Keratinocyte (primary cell): ENCODE results near the gene RBPJ. TPM values are rescaled to one million over a fixed set of nuclear protein-coding genes. Genes with fewer than 3 reads are reported as not detected.

Experiments used
- DNase-seq: peaks from one replicate; pipeline ENCODE4 v3.0.0-alpha.2; 2011; ENCODE audit warnings: low read depth, missing footprints, low spot score
- FAIRE-seq: peaks from 2 replicates; lab custom pipeline; 2011; peaks lifted over from hg19 to GRCh38; lab: Jason Lieb, UNC
- H2AFZ ChIP-seq: 2 replicates; pipeline ENCODE4 v1.6.0; 2012; ENCODE audit warnings: low read length, control low read depth, inconsistent platforms; ENCODE audit not compliant: control insufficient read depth
- H3K27ac ChIP-seq: 2 replicates; pipeline ENCODE4 v1.5.1; 2011; ENCODE audit warnings: low read length; ENCODE audit not compliant: control insufficient read depth, insufficient read depth
- H3K27me3 ChIP-seq: 3 replicates; pipeline ENCODE4 v1.6.0; 2011; ENCODE audit warnings: low read length; ENCODE audit not compliant: control insufficient read depth, insufficient read depth; ENCODE audit errors: extremely low read depth
- H3K36me3 ChIP-seq, 2 experiments: 2 replicates in 1 of 2; 3 replicates in 1 of 2; pipeline ENCODE4 v1.5.1; 2011; ENCODE audit warnings: low read length in 2 of 2, mild to moderate bottlenecking in 1 of 2; ENCODE audit not compliant: control insufficient read depth in 2 of 2, insufficient read depth in 2 of 2; ENCODE audit errors: extremely low read depth in 1 of 2
- H3K4me1 ChIP-seq: 3 replicates; pipeline ENCODE4 v1.5.1; 2011; ENCODE audit warnings: low read length; ENCODE audit not compliant: control insufficient read depth, insufficient read depth; ENCODE audit errors: extremely low read depth
- H3K4me2 ChIP-seq: 3 replicates; pipeline ENCODE4 v1.6.0; 2011; ENCODE audit warnings: low read depth, low read length; ENCODE audit not compliant: control insufficient read depth, insufficient read depth; ENCODE audit errors: extremely low read depth
- H3K4me3 ChIP-seq, 3 experiments: fragments of 200-600 bp in 1 of 3; sonication (generic) in 1 of 3; 2 replicates in 2 of 3; 3 replicates in 1 of 3; pipeline ENCODE4 v1.5.1; 2011 to 2016; ENCODE audit warnings: low read length in 3 of 3, mild to moderate bottlenecking in 3 of 3, control low read depth in 2 of 3, inconsistent platforms in 1 of 3, low read depth in 1 of 3, mixed read lengths in 1 of 3, mixed run types in 1 of 3, moderate library complexity in 1 of 3; ENCODE audit not compliant: control insufficient read depth in 2 of 3, insufficient read depth in 2 of 3; ENCODE audit errors: extremely low read depth in 1 of 3
- H3K79me2 ChIP-seq: 2 replicates; pipeline ENCODE4 v1.6.0; 2012; ENCODE audit warnings: low read length; ENCODE audit not compliant: control insufficient read depth, insufficient read depth
- H3K9ac ChIP-seq: 3 replicates; pipeline ENCODE4 v1.6.0; 2011; ENCODE audit warnings: low read length; ENCODE audit not compliant: control insufficient read depth, insufficient read depth; ENCODE audit errors: extremely low read depth
- H3K9me1 ChIP-seq: 3 replicates; pipeline ENCODE4 v1.6.0; 2011; ENCODE audit warnings: low read length; ENCODE audit not compliant: control insufficient read depth, insufficient read depth; ENCODE audit errors: extremely low read depth
- H3K9me3 ChIP-seq: 2 replicates; pipeline ENCODE4 v1.5.1; 2012; ENCODE audit warnings: low read depth, low read length; ENCODE audit not compliant: control insufficient read depth
- H4K20me1 ChIP-seq: 3 replicates; pipeline ENCODE4 v1.6.0; 2011; ENCODE audit warnings: low read length; ENCODE audit not compliant: control insufficient read depth, insufficient read depth; ENCODE audit errors: extremely low read depth
- EZH2 ChIP-seq: IDR thresholded peaks from one replicate; pipeline ENCODE4 v1.6.1; 2012; ENCODE audit warnings: inconsistent platforms, mild to moderate bottlenecking, low read length, moderate library complexity
- dilution Hi-C: fragments of 300-500 bp; cut with MboI; formaldehyde crosslinking; loops from one replicate; pipeline ENCODE4 v1.7.0; 2020; ENCODE audit warnings: low sequenced_read_pairs; ENCODE audit not compliant: extremely low pct_ligation_motif_present
- polyA plus RNA-seq, 5 experiments: library from polyadenylated mRNA; depleted of rRNA in 3 of 5; stranded (reverse) in 3 of 5; stranded (forward) in 1 of 5; unstranded in 1 of 5; fragments of >200 nt; gene quantifications; 1 replicate in 1 of 5; 2 replicates in 3 of 5; 3 replicates in 1 of 5; pipeline versions ENCODE4 v1.2.1 to v1.2.3, GENCODE V29; 2011 to 2012; ENCODE audit warnings: missing spikeins in 2 of 5, low read depth in 1 of 5, low replicate concordance in 1 of 5
- TF ChIP-seq, protein P1 (sequence below), 3 experiments: IDR thresholded peaks in 1 of 3; conservative IDR thresholded peaks in 1 of 3; optimal IDR thresholded peaks in 1 of 3; 2 replicates in 2 of 3; 3 replicates in 1 of 3; pipeline versions ENCODE3 to v1.5.1; 2011; ENCODE audit warnings: low read length in 3 of 3, mild to moderate bottlenecking in 3 of 3, moderate library complexity in 2 of 3, control low read depth in 1 of 3, inconsistent platforms in 1 of 3; ENCODE audit not compliant: insufficient read depth in 2 of 3; ENCODE audit errors: extremely low read depth in 1 of 3

Gene RBPJ
- polyA plus RNA-seq, 1 donor (not counting 4 experiments of a cell fraction or from before 2014, with no cell fraction given) = 38.0 TPM

DNA sequence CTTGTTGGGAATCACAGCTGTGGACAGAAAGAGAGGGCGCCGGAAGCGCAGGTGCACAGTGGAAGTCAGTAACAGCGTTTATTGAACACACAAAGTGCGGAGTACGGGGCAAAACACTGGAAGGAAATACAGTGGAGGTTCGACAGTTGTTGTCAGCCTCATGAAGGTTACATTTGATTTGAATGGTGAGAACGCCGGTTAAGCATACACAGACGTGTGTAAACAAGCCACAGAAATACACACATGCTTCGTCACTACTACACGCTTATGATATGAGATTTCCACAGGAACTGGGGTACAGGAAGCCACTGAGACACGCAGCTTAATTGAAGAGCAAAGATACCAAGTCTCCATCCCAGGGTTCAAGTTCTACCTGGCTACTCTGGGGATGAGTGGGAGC is 157.5 kb downstream of the RBPJ start:
- DNase-seq (no peak), FAIRE-seq (no peak)
- Histone ChIP-seq H3K9me1 (no peaks in the 10 kb centered on the region), H3K4me1 (no peaks in the 10 kb centered on the region), H3K9ac (no peak overlapping the region), H3K27ac (no peak overlapping the region), H3K9me3 (no peaks in the 10 kb centered on the region), H2AFZ (no peak overlapping the region), H3K4me3 (no peak overlapping the region), H4K20me1 (no peaks in the 10 kb centered on the region), H3K36me3 (no peaks in the 10 kb centered on the region), H3K27me3 (no peaks in the 10 kb centered on the region), H3K4me2 (no peak overlapping the region), H3K79me2 (no peaks in the 10 kb centered on the region)
- no peak for TF ChIP-seq EZH2
- TF ChIP-seq, protein P1, sequence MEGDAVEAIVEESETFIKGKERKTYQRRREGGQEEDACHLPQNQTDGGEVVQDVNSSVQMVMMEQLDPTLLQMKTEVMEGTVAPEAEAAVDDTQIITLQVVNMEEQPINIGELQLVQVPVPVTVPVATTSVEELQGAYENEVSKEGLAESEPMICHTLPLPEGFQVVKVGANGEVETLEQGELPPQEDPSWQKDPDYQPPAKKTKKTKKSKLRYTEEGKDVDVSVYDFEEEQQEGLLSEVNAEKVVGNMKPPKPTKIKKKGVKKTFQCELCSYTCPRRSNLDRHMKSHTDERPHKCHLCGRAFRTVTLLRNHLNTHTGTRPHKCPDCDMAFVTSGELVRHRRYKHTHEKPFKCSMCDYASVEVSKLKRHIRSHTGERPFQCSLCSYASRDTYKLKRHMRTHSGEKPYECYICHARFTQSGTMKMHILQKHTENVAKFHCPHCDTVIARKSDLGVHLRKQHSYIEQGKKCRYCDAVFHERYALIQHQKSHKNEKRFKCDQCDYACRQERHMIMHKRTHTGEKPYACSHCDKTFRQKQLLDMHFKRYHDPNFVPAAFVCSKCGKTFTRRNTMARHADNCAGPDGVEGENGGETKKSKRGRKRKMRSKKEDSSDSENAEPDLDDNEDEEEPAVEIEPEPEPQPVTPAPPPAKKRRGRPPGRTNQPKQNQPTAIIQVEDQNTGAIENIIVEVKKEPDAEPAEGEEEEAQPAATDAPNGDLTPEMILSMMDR (optimal IDR thresholded peaks at IDR 0.05 in 1 of 3, IDR thresholded peaks at IDR 0.05 in 1 of 3, conservative IDR thresholded peaks at IDR 0.05 in 1 of 3; ENCODE audit: extremely low read depth in 1 of 3, insufficient read depth in 2 of 3, low read length in 3 of 3) = no peak
- dilution Hi-C loops = no loop called here

DNA sequence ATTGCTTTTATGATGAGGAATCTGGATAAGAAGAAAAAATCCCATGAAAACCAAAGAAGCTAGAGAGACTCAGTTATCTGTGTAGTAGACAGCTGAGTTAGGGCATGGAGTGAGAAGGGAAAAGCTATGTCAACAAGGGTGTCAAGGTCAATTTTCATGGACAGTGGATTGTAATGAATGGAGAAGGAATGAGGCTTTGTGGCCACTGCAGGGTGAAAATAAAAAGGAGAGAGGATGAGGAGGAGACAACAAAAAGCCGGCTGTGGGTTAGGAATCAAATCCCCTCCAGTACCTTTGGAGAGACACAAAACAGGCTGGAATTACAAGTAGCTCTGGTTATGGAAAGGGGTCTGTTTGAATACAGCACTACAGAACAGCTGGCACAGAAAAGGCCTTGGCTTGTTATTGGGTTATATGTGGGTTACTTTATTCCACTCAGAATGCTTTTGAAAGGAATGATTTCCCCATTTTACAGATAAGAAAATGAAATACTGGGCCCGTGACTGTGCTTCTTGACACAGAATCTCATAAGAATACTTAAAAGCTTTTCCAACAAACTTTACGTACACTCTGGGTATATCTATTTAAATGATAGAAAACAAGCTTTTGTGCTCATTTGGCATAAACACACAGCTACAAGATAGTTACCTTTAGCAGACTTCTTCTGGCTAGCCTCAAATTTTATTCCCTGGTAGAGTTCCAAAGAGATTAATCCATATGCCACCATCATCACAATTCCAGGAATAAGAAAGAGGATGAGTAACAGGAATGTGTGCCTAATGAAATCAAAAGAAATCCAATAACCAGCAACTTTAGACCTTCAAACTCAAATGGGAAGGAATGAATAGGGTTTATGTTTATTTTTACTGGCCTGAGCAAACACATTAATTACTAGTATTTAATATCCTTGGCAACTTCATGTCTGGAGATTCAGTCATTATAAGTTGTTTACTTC is 162.0 kb downstream of the RBPJ start:
- Histone ChIP-seq H3K27me3 (peaks cover 4% of the 10 kb centered on the region), H4K20me1 (no peaks in the 10 kb centered on the region), H3K9ac (no peak overlapping the region), H3K9me3 (no peaks in the 10 kb centered on the region), H3K4me2 (no peak overlapping the region), H3K9me1 (no peaks in the 10 kb centered on the region), H3K4me3 (no peak overlapping the region), H3K79me2 (no peaks in the 10 kb centered on the region), H3K27ac (no peak overlapping the region), H3K4me1 (no peaks in the 10 kb centered on the region), H2AFZ (no peak overlapping the region), H3K36me3 (no peaks in the 10 kb centered on the region)
- DNase-seq (no peak), FAIRE-seq (no peak)
- dilution Hi-C loops = no loop called here
- no peak for TF ChIP-seq EZH2
- TF ChIP-seq, protein P1 (optimal IDR thresholded peaks at IDR 0.05 in 1 of 3, IDR thresholded peaks at IDR 0.05 in 1 of 3, conservative IDR thresholded peaks at IDR 0.05 in 1 of 3; ENCODE audit: extremely low read depth in 1 of 3, insufficient read depth in 2 of 3, low read length in 3 of 3) = no peak
